ENCODE measurements around the gene SF3B2. TPM values are rescaled to one million over a fixed set of nuclear protein-coding genes. Genes with fewer than 3 reads are reported as not detected.
A peak's percentile ranks its signal among the peaks of the same experiment; 100 is the strongest.

Gene SF3B2
- polyA plus RNA-seq, 2 of the 4 experiments (the other 2 are of a cell fraction): 108 to 182 TPM

GRCh38 chr11:66026017-66026529 lies 26.1 kb upstream of the SF3B2 start, which contains the start of gene CATSPER1:
Gene CATSPER1, minus strand, starts transcription at chr11:66026479. Its CDS starts 100 bp downstream, at chr11:66026379.
- H3K4me1 ChIP-seq: peaks cover 6% of the 10 kb centered on the region
- CTCF ChIA-PET: interaction anchor here (1.3 to 14.6 kb wide), 6 partner anchors 13 to 246 kb away, joined by 3 to 143 read pairs (median 6); partner anchors contain the start of gene AP5B1

DNA sequence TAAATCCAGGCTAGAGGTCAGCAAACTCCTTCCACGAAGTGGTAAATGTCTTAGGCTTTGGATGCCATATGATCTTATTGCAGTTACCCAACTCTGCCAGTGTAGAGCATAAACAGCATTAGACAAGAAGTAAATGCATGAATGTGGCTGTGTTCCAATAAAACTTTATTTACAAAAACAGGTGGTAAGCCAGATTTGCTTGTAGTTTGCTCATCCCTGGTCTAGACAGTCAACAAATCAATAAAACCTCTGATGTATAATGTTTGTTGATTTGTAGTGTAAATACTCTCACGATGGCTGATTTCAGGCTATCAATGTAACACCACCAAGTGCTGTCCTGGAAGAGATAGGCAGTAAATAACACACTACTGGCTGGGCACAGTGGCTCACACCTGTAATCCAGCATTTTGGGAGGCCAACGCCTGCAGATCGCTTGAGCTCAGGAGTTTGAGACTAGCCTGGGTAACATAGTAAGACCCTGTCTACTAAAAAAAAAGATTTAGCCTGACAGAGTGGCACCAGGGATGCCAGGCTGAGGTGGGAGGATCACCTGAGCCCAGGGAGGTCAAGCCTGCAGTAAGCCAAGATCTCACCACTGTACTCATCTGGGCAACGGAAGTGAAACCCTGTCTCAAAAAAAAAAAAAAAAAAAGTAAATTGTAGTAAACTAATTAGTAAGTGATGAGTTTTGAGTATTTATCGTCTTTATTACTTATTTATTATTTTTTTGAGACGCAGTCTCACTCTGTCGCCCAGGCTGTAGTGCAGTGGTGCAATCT lies 19.0 kb upstream of the SF3B2 start:
- H3K4me2 ChIP-seq: no peak overlapping the region
- H3K4me3 ChIP-seq: no peak overlapping the region
- ATAC-seq: peak; percentile 38 to 49; a peak in 2 of 6 replicates
- WGBS (ENCODE audit: missing lambda C conversion rate): 67% methylated on average over 8 of the region's 8 CpGs
- CTCF ChIA-PET: interaction anchor here (2.9 to 15.8 kb wide), 3 partner anchors 10 to 11 kb away, joined by 24 to 188 read pairs (median 143); no protein-coding TSS in a partner anchor
- DNase-seq (ENCODE audit: low read depth in 1 of 2, low spot score in 1 of 2): peak in 1 of 2 experiments; percentile 47
- no peak for FAIRE-seq
- POLR2A ChIA-PET: no interaction called here
- H3K27ac ChIP-seq: no peak overlapping the region
- H3K4me1 ChIP-seq: no peaks in the 10 kb centered on the region
- TF ChIP-seq HDAC2 (IDR thresholded peaks at IDR 0.05): no peak
- TF ChIP-seq, protein P1, sequence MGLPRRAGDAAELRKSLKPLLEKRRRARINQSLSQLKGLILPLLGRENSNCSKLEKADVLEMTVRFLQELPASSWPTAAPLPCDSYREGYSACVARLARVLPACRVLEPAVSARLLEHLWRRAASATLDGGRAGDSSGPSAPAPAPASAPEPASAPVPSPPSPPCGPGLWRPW (IDR thresholded peaks at IDR 0.05): no peak
- H3K9me3 ChIP-seq: peaks cover 12% of the 10 kb centered on the region

More at GRCh38 chr11:66026017-66026529, 26.1 kb upstream of the SF3B2 start, which contains the start of gene CATSPER1:
- POLR2A ChIA-PET: no interaction called here
- no peak for TF ChIP-seq CHD2 (IDR thresholded peaks at IDR 0.05; ENCODE audit: low read length, partially characterized antibody)
- no peak for TF ChIP-seq CBX8 (IDR thresholded peaks at IDR 0.05)
- TF ChIP-seq RAD21 (conservative IDR thresholded peaks at IDR 0.05 in 1 of 2, IDR thresholded peaks at IDR 0.05 in 1 of 2): no peak
- no peak for TF ChIP-seq EP300 (IDR thresholded peaks at IDR 0.05)
- FAIRE-seq: no peak
- no peak within 1 kb of the TSS for H3K27ac ChIP-seq
- DNase-seq (ENCODE audit: low read depth in 1 of 2, low spot score in 1 of 2): no peak
- 84% methylated on average over 18 of the region's 18 CpGs for WGBS (ENCODE audit: missing lambda C conversion rate)
- no peak for ATAC-seq
- no peak within 1 kb of the TSS for H3K4me3 ChIP-seq
- no peaks in the 10 kb centered on the region for H3K9me3 ChIP-seq
- no peak within 1 kb of the TSS for H3K4me2 ChIP-seq

DNA sequence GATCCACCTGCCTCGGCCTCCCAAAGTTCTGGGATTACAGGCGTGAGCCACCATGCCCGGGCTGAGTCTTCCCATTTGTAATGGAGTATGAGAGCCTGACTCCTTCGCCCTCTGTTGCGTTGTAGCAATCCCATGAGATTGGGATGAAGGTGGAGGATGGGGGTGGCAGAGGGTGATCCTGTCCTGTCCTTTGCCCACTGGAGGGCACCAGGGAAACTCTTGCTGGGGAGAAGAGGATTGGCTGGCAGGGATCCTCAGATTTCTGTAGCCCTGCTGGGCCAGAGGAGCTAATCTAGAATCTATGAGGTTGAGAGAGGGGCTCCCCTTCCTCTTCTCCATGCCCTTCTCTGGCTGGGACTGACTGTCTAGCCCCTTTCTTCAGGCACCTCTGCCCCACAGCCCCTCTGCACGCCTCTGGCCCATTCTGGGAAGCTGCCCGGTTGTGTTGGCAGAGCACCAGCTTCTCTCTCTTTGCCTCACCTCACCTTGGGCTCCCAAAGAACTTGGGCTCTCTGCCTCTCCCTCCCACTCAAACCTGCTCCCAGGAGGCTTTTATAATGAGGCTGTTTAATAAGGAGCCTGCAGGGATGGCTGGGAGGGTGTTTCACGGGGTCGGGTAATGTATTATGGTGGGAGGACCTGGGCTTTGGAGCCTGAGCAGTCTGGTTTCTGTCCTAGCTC lies 16.4 kb upstream of the SF3B2 start:
- peak; percentile 44 to 60; a peak in 4 of 6 replicates for ATAC-seq

GRCh38 chr11:66036334-66036710 lies 15.8 kb upstream of the SF3B2 start:
- Histone ChIP-seq H3K9me3 (peaks cover 12% of the 10 kb centered on the region), H3K4me2 (no peak overlapping the region), H3K4me3 (no peak overlapping the region), H3K27ac (no peak overlapping the region), H3K4me1 (no peaks in the 10 kb centered on the region)
- 41% methylated on average over 5 of the region's 5 CpGs for WGBS (ENCODE audit: missing lambda C conversion rate)
- TF ChIP-seq EP300 (IDR thresholded peaks at IDR 0.05) (no peak), ZC3H11A (IDR thresholded peaks at IDR 0.05) (no peak), CHD2 (IDR thresholded peaks at IDR 0.05; ENCODE audit: low read length, partially characterized antibody) (no peak), EHF (CRISPR knock-in tag; IDR thresholded peaks at IDR 0.05) (no peak), PHF8 (IDR thresholded peaks at IDR 0.05; ENCODE audit: borderline replicate concordance, low read depth) (no peak), ZNF302 (CRISPR knock-in tag; IDR thresholded peaks at IDR 0.05) (no peak), NR3C1 (IDR thresholded peaks at IDR 0.05) (no peak)
- TF ChIP-seq, protein P2, sequence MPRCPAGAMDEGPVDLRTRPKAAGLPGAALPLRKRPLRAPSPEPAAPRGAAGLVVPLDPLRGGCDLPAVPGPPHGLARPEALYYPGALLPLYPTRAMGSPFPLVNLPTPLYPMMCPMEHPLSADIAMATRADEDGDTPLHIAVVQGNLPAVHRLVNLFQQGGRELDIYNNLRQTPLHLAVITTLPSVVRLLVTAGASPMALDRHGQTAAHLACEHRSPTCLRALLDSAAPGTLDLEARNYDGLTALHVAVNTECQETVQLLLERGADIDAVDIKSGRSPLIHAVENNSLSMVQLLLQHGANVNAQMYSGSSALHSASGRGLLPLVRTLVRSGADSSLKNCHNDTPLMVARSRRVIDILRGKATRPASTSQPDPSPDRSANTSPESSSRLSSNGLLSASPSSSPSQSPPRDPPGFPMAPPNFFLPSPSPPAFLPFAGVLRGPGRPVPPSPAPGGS (IDR thresholded peaks at IDR 0.05): no peak
- FAIRE-seq (no peak), DNase-seq (ENCODE audit: low read depth in 1 of 2, low spot score in 1 of 2) (no peak), ATAC-seq (no peak)
- CTCF ChIA-PET: interaction anchor here (1.4 to 15.8 kb wide), 5 partner anchors 8 to 100 kb away, joined by 3 to 188 read pairs (median 13); no protein-coding TSS in a partner anchor
- POLR2A ChIA-PET: no interaction called here

More for the DNA sequence above, 16.4 kb upstream of the SF3B2 start:
- TF ChIP-seq TP53 (CRISPR knock-in tag; IDR thresholded peaks at IDR 0.05) (no peak), SREBF2 (IDR thresholded peaks at IDR 0.05) (no peak), FOSL2 (IDR thresholded peaks at IDR 0.05) (no peak), FOSL2 (CRISPR knock-in tag; IDR thresholded peaks at IDR 0.05) (no peak), RAD21 (conservative IDR thresholded peaks at IDR 0.05 in 1 of 2, IDR thresholded peaks at IDR 0.05 in 1 of 2) (peak in 1 of 2 experiments; percentile 3; a peak in 1 of 5 replicates), KDM1A (IDR thresholded peaks at IDR 0.05; ENCODE audit: low read depth) (no peak), MYC (IDR thresholded peaks at IDR 0.05; ENCODE audit: borderline replicate concordance, low read length) (no peak)
- TF ChIP-seq, protein P3, sequence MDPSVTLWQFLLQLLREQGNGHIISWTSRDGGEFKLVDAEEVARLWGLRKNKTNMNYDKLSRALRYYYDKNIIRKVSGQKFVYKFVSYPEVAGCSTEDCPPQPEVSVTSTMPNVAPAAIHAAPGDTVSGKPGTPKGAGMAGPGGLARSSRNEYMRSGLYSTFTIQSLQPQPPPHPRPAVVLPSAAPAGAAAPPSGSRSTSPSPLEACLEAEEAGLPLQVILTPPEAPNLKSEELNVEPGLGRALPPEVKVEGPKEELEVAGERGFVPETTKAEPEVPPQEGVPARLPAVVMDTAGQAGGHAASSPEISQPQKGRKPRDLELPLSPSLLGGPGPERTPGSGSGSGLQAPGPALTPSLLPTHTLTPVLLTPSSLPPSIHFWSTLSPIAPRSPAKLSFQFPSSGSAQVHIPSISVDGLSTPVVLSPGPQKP (IDR thresholded peaks at IDR 0.05; ENCODE audit: low read depth, low read length): no peak
- no peak for DNase-seq (ENCODE audit: low read depth in 1 of 2, low spot score in 1 of 2)
- 46% methylated on average over 7 of the region's 9 CpGs for WGBS (ENCODE audit: missing lambda C conversion rate)
- POLR2A ChIA-PET: no interaction called here
- H3K9me3 ChIP-seq: peaks cover 12% of the 10 kb centered on the region
- no peak overlapping the region for H3K4me2 ChIP-seq
- CTCF ChIA-PET: interaction anchor here (1.4 to 15.8 kb wide), 5 partner anchors 9 to 100 kb away, joined by 3 to 188 read pairs (median 13); no protein-coding TSS in a partner anchor
- no peak for FAIRE-seq
- no peak overlapping the region for H3K27ac ChIP-seq
- H3K4me1 ChIP-seq: no peaks in the 10 kb centered on the region
- H3K4me3 ChIP-seq: no peak overlapping the region

Data from A549 (cell line).